ENCODE measurements around the gene CNPY3. TPM values are rescaled to one million over a fixed set of nuclear protein-coding genes. Genes with fewer than 3 reads are reported as not detected.
"Not testable (repeated sequence)": the region's sequence is repeated elsewhere in the genome, so short reads cannot be mapped to it uniquely, and the experiment has no call there.

Gene CNPY3
- total RNA-seq, 1 donor from 2014 or later = 56.5 TPM

DNA sequence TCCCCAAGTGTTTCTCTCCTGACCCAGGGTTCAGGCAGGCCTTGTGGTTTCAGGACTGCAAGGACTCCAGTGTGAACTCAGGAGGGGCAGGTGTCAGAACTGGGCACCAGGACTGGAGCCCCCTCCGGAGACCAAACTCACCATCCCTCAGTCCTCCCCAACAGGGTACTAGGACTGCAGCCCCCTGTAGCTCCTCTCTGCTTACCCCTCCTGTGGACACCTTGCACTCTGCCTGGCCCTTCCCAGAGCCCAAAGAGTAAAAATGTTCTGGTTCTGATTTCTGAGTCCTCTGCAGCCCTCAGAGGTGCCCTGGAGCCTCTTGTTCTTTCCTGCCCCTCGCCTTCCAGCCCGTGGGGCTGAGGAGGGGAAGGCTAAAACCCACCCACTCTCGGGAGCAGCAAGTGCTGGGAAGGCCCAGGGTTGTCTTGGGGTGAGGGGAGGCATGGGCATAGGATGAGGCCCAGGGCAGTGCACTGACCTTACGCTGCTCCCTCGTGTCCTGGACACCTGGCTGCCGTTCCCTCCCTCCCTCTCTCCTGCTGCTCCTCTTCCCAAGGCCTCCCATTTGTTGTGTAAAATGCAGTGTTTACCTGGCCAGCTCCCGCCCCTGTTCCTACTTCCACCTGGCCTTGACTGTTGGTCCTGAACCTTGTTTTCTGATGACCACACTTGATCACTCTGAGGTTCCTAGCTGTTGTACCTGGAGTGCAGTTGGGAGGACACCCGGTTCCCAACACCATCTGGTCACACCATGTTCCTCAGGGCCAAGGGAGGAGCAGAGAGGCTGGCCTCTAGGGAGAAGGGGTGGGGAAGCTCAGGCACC is 9.9 kb downstream of the CNPY3 start:
- DNase-seq (ENCODE audit: low read depth) = no peak
- Histone ChIP-seq H3K27me3 (ENCODE audit: control insufficient read depth, insufficient read depth, low read length) (no peaks in the 10 kb centered on the region), H3K4me3 (ENCODE audit: low read depth, low read length) (no peak overlapping the region), H3K36me3 (ENCODE audit: control insufficient read depth, insufficient read depth, low read length) (no peaks in the 10 kb centered on the region)
- TF ChIP-seq, protein P1, sequence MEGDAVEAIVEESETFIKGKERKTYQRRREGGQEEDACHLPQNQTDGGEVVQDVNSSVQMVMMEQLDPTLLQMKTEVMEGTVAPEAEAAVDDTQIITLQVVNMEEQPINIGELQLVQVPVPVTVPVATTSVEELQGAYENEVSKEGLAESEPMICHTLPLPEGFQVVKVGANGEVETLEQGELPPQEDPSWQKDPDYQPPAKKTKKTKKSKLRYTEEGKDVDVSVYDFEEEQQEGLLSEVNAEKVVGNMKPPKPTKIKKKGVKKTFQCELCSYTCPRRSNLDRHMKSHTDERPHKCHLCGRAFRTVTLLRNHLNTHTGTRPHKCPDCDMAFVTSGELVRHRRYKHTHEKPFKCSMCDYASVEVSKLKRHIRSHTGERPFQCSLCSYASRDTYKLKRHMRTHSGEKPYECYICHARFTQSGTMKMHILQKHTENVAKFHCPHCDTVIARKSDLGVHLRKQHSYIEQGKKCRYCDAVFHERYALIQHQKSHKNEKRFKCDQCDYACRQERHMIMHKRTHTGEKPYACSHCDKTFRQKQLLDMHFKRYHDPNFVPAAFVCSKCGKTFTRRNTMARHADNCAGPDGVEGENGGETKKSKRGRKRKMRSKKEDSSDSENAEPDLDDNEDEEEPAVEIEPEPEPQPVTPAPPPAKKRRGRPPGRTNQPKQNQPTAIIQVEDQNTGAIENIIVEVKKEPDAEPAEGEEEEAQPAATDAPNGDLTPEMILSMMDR (IDR thresholded peaks at IDR 0.05; ENCODE audit: insufficient read depth, low read length, poor library complexity, severe bottlenecking) = no peak

DNA sequence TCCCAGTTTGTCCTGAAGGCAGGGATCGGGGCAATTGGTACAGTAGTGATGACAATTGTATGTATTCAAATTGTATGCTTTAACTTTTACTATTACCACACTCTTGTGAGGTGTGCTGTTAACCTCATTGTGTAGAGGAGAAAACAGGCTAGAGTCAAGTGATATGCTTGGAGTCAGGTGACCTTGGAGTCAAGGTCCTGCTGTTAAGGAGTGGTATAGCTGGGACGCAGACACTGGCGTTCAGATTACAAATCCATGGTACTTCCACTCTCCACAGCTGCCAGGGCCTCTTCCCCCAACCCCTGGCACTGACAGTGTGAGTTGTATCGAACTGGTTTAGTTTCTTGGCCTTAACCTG is 10.5 kb downstream of the CNPY3 start:
- no peaks in the 10 kb centered on the region for H3K36me3 ChIP-seq (ENCODE audit: control insufficient read depth, insufficient read depth, low read length)
- no peak overlapping the region for H3K4me3 ChIP-seq (ENCODE audit: low read depth, low read length)
- DNase-seq (ENCODE audit: low read depth) = no peak
- no peaks in the 10 kb centered on the region for H3K27me3 ChIP-seq (ENCODE audit: control insufficient read depth, insufficient read depth, low read length)
- TF ChIP-seq, protein P1 (IDR thresholded peaks at IDR 0.05; ENCODE audit: insufficient read depth, low read length, poor library complexity, severe bottlenecking) = no peak

DNA sequence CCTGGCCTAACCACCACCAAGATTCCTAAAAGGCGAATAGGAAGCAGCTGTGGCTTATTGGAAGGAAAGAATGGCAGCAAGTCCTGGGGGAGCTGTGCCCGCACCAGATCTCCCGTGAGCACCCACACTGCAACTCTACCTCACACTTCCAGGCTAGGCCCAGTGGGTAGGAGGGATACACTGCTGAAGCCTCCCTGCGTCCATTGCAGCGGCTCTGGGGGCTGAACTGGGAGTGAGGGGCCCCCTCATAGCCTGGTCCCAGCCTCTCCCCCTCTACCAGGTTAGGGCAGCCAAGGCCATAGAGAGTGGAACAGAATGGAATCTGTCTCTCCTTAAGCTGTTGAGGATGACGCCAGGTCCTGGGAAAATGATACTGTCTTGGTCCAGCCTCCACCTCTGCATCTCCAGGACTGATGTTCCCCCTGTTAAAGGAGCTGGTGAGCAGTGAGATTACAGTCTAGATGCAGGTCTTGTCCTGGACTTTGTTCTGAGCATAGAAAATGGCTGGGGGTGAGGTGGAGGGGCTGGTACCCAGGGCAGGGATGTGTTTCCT is 11.3 kb downstream of the CNPY3 start:
- no peaks in the 10 kb centered on the region for H3K36me3 ChIP-seq (ENCODE audit: control insufficient read depth, insufficient read depth, low read length)
- DNase-seq (ENCODE audit: low read depth) = no peak
- H3K27me3 ChIP-seq (ENCODE audit: control insufficient read depth, insufficient read depth, low read length) = no peaks in the 10 kb centered on the region
- TF ChIP-seq, protein P1 (IDR thresholded peaks at IDR 0.05; ENCODE audit: insufficient read depth, low read length, poor library complexity, severe bottlenecking) = no peak
- H3K4me3 ChIP-seq (ENCODE audit: low read depth, low read length) = no peak overlapping the region

DNA sequence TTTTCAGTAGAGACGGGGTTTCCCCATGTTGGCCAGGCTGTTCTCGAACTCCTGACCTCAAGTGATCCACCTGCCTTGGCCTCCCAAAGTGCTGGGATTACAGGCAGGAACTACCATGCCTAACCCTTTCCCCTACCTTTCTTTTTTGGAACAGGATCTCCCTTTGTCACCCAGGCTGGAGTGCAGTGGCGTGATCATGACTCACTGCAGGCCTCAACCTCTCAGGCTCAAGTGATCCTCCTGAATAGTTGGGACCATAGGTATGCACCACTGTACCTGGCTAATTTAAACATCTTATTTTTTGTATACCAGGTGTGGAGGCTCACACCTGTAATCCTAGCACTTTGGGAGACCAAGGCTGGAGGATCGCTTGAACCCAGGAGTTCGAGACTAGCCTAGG is 12.1 kb downstream of the CNPY3 start:
- not testable (repeated sequence) for H3K27me3 ChIP-seq (ENCODE audit: control insufficient read depth, insufficient read depth, low read length); H3K36me3 ChIP-seq (ENCODE audit: control insufficient read depth, insufficient read depth, low read length); DNase-seq (ENCODE audit: low read depth); H3K4me3 ChIP-seq (ENCODE audit: low read depth, low read length)

DNA sequence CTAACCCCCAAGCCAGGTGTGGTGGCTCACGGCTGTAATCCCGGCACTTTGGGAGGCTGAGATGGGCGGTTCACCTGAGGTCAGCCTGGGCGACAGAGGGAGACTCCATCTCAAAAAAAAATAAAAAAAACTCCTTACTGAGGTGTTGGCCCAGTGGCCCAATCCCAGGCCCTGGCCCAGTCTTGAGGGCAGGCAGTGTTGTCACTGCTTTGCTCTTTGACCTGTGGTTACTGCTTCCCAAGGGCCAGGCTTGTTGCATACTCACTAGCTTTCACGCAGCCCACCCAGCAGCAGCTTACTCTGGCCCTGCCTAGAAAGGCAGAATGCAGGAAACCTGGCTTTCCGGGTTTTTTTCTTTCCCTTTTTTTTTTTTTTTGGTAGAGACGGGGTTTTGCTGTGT is 13.2 kb downstream of the CNPY3 start:
- no peak for DNase-seq (ENCODE audit: low read depth)
- Histone ChIP-seq H3K4me3 (ENCODE audit: low read depth, low read length) (no peak overlapping the region), H3K27me3 (ENCODE audit: control insufficient read depth, insufficient read depth, low read length) (no peaks in the 10 kb centered on the region), H3K36me3 (ENCODE audit: control insufficient read depth, insufficient read depth, low read length) (no peaks in the 10 kb centered on the region)
- TF ChIP-seq, protein P1 (IDR thresholded peaks at IDR 0.05; ENCODE audit: insufficient read depth, low read length, poor library complexity, severe bottlenecking) = no peak

DNA sequence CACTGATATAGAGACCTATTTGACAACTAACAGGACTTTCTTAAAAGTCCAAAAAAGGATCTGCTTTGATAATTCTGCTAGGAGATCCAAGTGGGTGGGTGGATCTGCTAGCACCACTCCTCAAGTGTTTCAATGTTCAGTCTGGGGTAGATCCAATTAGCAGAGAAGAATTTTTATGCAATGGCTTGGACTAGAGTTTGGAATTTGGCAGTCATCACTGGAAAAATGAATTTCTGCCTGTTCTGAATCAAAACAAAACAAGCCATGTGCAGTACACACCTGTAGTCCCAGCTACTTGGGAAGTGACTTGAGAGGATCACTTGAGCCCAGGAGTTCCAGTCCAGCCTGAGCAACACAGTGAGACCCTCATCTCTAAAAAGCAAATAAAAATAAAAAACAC is 18.7 kb downstream of the CNPY3 start:
- DNase-seq (ENCODE audit: low read depth) = no peak
- Histone ChIP-seq H3K36me3 (ENCODE audit: control insufficient read depth, insufficient read depth, low read length) (no peaks in the 10 kb centered on the region), H3K4me3 (ENCODE audit: low read depth, low read length) (no peak overlapping the region), H3K27me3 (ENCODE audit: control insufficient read depth, insufficient read depth, low read length) (no peaks in the 10 kb centered on the region)
- TF ChIP-seq, protein P1 (IDR thresholded peaks at IDR 0.05; ENCODE audit: insufficient read depth, low read length, poor library complexity, severe bottlenecking) = no peak

All from kidney epithelial cell (primary cell).